Upper lobe of right lung (tissue), 1 donor: ENCODE measurements around the gene CXXC5. TPM values are rescaled to one million over a fixed set of nuclear protein-coding genes. Genes with fewer than 3 reads are reported as not detected.

Experiments used
- ATAC-seq: fragments of 200-7000 bp; cut with Tn5 transposase; one replicate; pipeline ENCODE4 v1.9.1; 2020; ENCODE audit warnings: mild to moderate bottlenecking, moderate library complexity
- DNase-seq: peaks from one replicate; pipeline ENCODE4 v3.0.0-alpha.2; 2020
- H3K27ac ChIP-seq: fragments of 200-600 bp; one replicate; pipeline ENCODE4 v1.8.0; 2022
- H3K27me3 ChIP-seq: fragments of 200-600 bp; one replicate; pipeline ENCODE4 v1.8.0; 2022; ENCODE audit warnings: mild to moderate bottlenecking
- H3K36me3 ChIP-seq: fragments of 200-600 bp; one replicate; pipeline ENCODE4 v1.8.0; 2022
- H3K4me1 ChIP-seq: fragments of 200-600 bp; one replicate; pipeline ENCODE4 v1.8.0; 2022
- H3K4me3 ChIP-seq: fragments of 200-600 bp; one replicate; pipeline ENCODE4 v1.8.0; 2022; ENCODE audit warnings: mild to moderate bottlenecking
- H3K9me3 ChIP-seq: fragments of 200-600 bp; one replicate; pipeline ENCODE4 v1.8.0; 2022
- CTCF ChIP-seq: fragments of 200-600 bp; IDR thresholded peaks from one replicate; pipeline ENCODE4 v1.8.0; 2022; ENCODE audit warnings: antibody characterized with exemption
- intact Hi-C: fragments of 100-400 bp; cut with DNase I; formaldehyde crosslinking; loops from one replicate; pipeline ENCODE4 v1.11.0; 2022
- total RNA-seq: library from RNA; stranded (reverse); fragmentation: NEBNext Ultra II Directional; extraction: Animal tissue kit (Norgen Biotek cat#: 25700); gene quantifications from one replicate; pipeline ENCODE4 v1.2.1, GENCODE V29; 2021
- donor health status: DM: no; HTN: yes; CAD: no; lungs with severe emphysema.

CXXC5 gene
- total RNA-seq, 1 donor from 2014 or later = 30.6 TPM

DNA sequence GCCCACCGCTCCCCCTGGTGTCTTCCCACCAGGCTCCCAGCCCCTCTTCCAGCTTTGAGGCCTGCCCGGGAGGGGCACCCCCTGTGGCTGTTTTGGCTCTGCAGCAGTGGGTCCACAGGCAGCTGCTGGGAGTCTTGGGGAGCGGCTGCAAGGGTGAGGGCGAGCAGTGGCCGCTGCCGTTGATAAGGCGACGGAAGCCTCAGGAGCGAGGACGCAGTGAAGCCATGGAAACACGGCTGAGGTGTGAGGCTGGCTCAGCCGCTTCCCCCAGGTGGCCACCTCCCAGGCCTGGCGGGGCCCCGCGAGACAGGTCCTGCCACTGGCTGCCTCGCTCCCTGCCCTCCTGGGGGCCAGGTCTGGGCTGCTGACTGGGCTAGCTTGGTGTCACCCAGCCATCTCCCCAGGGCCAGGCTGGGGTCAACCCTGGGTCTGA is 41.5 kb downstream of the CXXC5 start:
- Histone ChIP-seq H3K4me3 (no peak overlapping the region), H3K36me3 (no peaks in the 10 kb centered on the region), H3K9me3 (no peaks in the 10 kb centered on the region), H3K27ac (no peak overlapping the region), H3K27me3 (no peaks in the 10 kb centered on the region), H3K4me1 (peaks cover 11% of the 10 kb centered on the region)
- TF ChIP-seq CTCF = no peak
- DNase-seq = no peak
- peak; percentile 12 for ATAC-seq
- intact Hi-C loops = loop anchor here (10.0 kb wide), 1 partner anchor 55 kb away; no protein-coding TSS in a partner anchor

GRCh38 chr5:139690064-139690802 is 42.1 kb downstream of the CXXC5 start:
- peak; percentile 24 for ATAC-seq
- H3K36me3 ChIP-seq = no peaks in the 10 kb centered on the region
- peak; percentile 55 for TF ChIP-seq CTCF
- H3K27me3 ChIP-seq = no peaks in the 10 kb centered on the region
- intact Hi-C loops = loop anchor here (10.0 kb wide), 1 partner anchor 55 kb away; no protein-coding TSS in a partner anchor
- H3K4me3 ChIP-seq = no peak overlapping the region
- DNase-seq = no peak
- no peaks in the 10 kb centered on the region for H3K9me3 ChIP-seq
- no peak overlapping the region for H3K27ac ChIP-seq
- H3K4me1 ChIP-seq = peaks cover 11% of the 10 kb centered on the region

DNA sequence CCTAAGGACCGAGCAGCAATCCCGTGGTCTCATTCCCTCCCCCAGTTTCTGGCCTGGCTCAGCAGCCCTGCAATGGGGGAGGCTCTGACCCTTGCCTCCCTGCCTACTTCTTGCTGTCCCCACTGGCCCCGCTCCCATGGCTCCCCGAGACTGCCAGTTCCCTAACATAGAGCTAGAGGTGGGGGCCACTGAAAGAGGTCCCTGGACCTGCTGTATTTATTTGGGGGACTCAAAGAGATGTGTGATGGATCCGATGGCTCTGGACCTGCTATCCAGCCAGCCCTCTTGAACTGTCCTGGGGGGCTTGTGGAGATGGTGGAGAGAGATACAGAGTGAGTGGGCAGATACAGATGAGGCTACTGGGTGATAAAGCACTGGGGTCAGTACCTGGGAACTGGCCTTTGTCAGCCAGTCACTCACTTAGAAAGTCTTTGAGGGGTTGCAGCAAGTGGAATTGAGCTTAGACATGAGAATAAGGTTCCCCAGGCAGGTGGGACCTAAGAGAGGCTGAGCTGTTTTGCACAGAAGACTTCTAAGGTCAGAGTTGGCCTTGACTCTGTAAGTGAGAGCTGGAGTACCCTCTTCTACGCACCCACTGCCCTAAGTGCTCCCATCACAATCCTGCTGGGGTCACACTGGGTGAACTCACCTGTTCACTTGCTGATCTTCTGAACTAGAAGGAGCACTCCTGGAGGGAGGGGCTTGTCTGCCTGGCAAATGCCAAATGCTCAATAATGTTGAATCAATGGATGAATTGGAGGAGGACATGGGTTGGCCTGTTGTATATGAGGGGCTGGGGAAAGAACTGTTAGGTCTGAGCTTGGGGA is 42.9 kb downstream of the CXXC5 start:
- no peaks in the 10 kb centered on the region for H3K9me3 ChIP-seq
- H3K4me1 ChIP-seq = peaks cover 12% of the 10 kb centered on the region
- DNase-seq (no peak), ATAC-seq (no peak)
- H3K27me3 ChIP-seq = no peaks in the 10 kb centered on the region
- H3K4me3 ChIP-seq = no peak overlapping the region
- H3K27ac ChIP-seq = no peak overlapping the region
- intact Hi-C loops = loop anchor here (10.0 kb wide), 1 partner anchor 56 kb away; no protein-coding TSS in a partner anchor
- H3K36me3 ChIP-seq = no peaks in the 10 kb centered on the region
- TF ChIP-seq CTCF = no peak

DNA sequence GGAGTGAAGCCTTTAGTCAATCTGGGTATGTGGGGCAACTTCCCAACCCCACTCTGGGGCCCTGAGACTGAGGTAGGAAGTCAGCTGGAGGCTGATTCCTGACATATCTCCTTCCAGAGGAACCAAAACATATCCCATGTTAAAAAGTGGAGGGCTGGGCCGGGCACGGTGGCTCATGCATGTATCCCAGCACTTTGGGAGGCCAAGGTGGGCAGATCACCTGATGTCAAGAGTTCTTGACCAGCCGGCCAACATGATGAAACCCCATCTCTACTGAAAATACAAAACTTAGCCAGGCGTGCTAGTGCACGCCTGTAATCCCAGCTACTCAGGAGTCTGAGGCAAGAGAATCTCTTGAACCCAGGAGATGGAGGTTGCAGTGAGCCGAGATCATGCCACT is 44.0 kb downstream of the CXXC5 start:
- H3K36me3 ChIP-seq = no peaks in the 10 kb centered on the region
- no peak overlapping the region for H3K27ac ChIP-seq
- H3K9me3 ChIP-seq = no peaks in the 10 kb centered on the region
- ATAC-seq (no peak), DNase-seq (no peak)
- H3K27me3 ChIP-seq = no peaks in the 10 kb centered on the region
- peaks cover 22% of the 10 kb centered on the region for H3K4me1 ChIP-seq
- intact Hi-C loops = loop anchor here (10.0 kb wide), 1 partner anchor 57 kb away; no protein-coding TSS in a partner anchor
- H3K4me3 ChIP-seq = no peak overlapping the region
- TF ChIP-seq CTCF = no peak

DNA sequence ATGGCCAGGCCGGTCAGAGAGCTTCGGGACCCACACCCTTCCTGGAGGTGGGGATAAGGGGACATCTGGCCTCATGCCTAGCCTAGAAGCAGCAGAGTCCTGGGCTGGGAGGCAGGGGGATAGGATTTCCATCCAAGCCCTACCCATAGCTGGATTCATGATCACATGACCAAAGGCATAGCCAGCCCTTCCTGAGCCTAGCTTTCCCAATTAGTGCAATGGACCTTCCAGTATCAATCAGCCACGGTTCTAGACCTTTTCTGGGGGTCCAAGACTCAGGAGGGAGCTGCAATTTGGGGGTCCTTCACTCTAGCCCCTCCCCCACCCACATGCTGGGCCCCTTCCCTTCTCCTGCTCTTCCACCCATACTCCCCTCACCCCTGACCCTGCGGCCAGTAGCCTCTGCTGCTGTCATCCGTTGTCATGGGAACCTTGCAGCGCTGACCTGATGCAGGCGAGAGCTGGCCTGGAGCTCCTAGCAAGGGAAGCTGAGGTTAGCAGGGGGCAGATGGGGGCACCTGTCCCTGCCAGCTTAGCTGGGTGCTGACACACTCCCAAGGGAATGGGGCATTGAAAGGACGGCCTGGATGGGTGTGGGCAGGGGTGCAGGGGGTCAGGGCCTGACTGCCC is 44.6 kb downstream of the CXXC5 start:
- H3K27ac ChIP-seq = no peak overlapping the region
- H3K9me3 ChIP-seq = no peaks in the 10 kb centered on the region
- H3K36me3 ChIP-seq = no peaks in the 10 kb centered on the region
- TF ChIP-seq CTCF = no peak
- DNase-seq (peak; percentile 51), ATAC-seq (no peak)
- no peak overlapping the region for H3K4me3 ChIP-seq
- intact Hi-C loops = loop anchor here (10.0 kb wide), 1 partner anchor 58 kb away; no protein-coding TSS in a partner anchor
- H3K27me3 ChIP-seq = no peaks in the 10 kb centered on the region
- peaks cover 27% of the 10 kb centered on the region for H3K4me1 ChIP-seq
